Stimulated activated CD8-positive, alpha-beta memory T cell treated with anti-CD3 and anti-CD28 coated beads, Interleukin-4, amount 100 ng/mL, for 48 hours (primary cell): Measurements from ENCODE around the gene ZNF71.

Source experiments
- DNase-seq: peaks from one replicate; pipeline ENCODE4 v3.0.0-alpha.2; 2020

Gene ZNF71

DNA sequence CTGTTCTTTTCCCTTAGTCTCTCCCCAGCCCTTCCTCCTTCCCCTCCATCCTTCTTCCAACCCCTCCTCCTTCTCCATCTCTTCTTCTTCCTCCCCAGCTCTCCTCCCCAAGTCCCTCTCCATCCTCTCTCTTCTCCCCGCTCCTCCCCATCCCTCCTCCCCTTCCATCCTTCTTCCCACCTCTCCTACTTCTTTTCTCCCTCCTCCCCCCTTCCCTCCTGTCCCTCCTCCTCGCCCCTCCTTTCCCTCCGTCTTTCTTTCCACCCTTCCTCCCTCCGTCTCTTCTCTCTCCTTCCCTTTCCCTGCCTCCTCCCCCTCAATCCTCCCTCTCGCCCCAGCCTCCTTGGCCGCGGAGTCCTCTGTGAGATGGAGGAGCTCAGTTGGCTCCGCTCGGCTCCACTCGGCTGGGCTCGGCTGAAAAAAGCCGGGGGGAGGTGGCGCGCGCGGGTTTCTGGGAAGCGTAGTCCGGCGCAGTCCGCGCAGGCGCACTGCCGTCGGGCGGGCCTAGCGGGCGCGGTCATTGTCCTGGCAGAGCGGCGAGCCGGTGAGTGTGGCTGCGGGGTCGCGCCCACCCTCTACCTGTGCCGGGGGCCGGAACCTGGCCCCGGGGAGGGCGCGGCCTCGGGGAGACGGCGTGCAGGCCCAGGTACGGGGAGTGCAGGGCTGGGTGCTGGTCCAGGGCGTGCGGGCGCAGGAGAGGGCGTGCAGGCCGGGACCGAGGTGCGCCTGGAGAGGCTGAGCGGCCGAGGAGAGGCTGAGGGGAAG, at the start of gene ZNF71:
ZNF71 (plus strand) TSS at position 520 of the 765 bp plus-strand sequence. CDS start 6,257 bp downstream, outside the sequence.
- peak; percentile 91 for DNase-seq

DNA sequence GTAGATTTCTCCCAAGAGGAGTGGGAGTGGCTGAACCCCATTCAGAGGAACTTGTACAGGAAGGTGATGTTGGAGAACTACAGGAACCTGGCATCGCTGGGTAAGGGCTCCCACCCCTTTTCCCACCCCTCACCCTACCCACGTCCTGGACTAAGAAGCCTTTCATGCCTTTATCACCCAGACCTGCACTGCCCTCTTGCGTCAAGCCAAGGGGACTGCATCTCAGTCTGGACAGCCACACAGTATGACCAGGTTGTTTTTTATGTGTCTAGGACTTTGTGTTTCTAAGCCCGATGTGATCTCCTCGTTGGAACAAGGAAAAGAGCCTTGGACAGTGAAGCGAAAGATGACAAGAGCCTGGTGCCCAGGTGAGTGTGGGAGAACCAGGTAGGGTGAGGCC, 47.6 kb upstream of the ZNF71 start:
- DNase-seq: no peak

DNA sequence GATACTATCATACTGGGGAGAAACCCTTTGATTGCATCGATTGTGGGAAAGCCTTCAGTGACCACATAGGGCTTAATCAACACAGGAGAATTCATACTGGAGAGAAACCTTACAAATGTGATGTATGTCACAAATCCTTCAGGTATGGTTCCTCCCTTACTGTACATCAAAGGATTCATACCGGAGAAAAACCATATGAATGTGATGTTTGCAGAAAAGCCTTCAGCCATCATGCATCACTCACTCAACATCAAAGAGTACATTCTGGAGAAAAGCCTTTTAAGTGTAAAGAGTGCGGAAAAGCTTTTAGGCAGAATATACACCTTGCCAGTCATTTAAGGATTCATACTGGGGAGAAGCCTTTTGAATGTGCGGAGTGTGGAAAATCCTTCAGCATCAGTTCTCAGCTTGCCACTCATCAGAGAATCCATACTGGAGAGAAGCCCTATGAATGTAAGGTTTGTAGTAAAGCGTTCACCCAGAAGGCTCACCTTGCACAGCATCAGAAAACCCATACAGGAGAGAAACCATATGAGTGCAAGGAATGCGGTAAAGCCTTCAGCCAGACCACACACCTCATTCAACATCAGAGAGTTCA, 40.7 kb upstream of the ZNF71 start:
- DNase-seq: no peak

DNA sequence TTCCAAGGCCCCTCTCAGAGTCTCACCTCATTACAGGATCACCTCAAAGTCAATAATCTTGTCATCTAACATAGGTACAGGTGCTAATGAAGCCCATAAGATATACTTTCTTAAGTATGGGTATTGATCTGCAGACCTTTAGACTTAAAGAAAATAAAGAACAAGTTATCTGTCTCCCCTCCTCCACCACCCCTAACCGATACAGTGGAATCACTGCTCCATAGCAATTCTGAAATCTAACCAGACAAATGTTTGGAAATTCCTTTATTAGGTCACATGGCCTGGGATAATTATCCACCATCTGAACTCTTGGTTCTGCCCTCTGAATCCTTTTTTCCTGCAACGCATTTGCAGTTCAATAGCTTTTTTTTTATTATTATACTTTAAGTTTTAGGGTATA, 32.3 kb upstream of the ZNF71 start:
- no peak for DNase-seq

DNA sequence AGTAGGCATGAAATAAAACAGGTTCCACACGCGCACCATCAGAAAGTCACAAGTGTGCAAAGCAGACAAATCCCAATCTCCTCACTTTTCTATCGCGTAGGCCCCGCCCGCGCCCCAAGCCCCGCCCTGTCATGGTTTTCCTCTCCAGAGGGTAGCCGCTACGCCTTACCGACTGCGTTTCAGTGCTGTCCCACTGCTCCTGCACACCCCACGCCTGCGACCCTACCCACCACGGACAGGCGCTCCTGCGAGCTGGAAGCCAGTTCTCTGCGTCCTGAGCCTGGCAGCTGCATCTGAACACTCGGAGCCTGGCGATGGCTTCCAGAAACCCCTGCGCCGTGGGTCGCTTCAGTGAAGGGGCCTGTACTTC, 28.2 kb upstream of the ZNF71 start:
- peak; percentile 68 for DNase-seq

DNA sequence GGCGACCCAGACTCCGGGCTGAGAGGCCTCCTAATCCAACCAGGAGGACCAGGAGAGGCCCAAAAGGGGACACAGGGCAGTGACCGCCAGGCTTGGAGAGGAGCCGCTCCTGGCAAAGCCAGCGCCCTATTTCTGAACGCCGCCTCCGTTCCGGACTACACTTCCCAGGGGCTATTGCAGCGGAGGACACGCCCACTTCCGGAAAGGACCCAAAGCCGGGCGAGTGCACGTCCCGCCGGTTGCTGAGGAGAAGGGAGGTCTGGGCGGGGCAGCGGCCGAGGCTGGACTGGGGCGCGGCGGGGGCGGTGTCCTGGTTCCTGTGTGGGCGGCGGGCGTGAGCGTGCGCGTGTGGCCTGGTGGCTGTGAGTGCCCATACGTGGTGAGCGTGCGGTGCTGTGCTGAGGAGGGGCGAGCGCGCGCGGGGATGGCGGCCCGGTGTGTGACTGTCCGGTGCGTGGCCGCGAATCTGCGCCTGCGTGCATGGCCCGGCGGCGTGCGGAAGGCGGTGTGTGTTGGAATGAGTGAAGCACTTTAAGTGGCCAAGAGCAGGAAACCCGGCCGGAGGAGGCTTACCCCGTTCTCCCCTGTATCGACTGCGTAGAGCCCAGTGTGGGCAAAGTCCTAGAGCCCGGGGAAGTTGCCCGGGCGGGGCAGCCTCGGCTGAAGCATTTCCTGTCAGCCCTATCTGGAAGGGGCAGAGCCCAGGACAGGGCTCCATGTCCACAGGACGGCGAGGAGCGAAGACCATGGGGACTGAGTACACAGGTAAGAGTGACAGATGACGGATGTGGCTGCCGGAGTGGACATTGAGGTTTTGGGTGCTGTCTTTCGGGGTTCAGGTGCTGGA, 27.6 kb upstream of the ZNF71 start, which contains the start of gene ZNF470:
ZNF470 (plus strand) TSS at position 195 of the 847 bp plus-strand sequence. CDS start 2,844 bp downstream, outside the sequence.
- DNase-seq: peak; percentile 91

DNA sequence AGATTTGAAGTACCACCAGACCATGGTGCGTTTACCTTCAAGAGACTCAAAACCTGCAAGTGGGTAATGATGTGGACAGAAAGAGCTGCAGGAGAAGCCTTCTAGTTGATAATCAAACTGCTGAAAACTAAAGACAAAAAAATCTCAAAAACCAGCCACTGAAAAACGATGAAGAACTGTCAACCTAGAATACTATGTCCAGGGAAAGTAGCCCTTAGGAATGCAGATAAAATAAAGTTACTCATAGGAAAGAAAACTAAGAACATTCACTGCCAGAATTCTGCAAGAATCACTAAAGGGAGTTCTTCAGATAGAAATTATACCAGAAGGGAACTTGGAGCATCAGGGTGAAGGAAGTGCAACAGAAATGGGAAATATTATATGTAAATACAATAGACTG, 22.5 kb upstream of the ZNF71 start:
- DNase-seq: no peak

DNA sequence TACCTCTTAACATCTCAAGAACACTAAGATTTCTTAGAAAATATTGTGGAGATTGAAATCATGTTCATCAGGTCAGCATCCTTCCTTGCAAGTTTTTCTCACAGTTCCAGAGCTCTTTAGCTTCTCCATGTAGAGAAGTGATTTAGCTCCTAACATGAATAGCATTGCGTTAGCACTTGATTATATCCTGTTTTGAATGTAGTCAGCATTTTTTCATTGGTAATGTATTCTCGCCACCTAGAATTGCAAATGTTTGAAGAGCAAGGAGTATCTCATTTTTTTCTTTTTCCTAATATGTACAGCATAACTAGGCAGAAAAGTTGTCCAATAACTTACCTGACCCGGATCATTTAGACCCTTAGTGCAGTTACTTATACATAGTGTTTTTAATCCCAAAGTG, 21.2 kb upstream of the ZNF71 start:
- DNase-seq: no peak

DNA sequence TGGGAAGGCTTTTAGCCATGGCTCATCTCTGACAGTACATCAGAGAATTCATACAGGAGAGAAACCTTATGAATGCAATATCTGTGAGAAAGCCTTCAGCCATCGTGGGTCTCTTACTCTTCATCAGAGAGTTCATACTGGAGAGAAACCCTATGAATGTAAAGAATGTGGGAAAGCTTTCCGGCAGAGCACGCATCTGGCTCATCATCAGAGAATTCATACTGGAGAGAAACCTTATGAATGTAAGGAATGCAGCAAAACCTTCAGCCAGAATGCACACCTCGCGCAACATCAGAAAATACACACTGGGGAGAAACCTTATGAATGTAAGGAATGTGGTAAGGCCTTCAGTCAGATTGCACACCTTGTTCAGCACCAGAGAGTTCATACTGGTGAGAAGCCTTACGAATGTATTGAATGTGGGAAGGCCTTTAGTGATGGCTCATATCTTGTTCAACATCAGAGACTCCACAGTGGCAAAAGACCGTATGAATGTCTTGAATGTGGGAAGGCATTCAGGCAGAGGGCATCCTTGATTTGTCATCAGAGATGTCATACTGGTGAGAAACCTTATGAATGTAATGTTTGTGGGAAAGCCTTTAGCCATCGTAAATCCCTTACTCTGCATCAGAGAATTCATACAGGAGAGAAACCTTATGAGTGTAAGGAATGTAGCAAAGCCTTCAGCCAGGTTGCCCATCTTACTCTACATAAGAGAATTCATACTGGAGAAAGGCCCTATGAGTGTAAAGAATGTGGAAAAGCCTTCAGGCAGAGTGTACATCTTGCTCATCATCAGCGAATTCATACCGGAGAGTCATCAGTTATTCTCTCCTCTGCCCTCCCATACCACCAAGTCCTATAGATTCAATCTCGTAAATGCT, 17.1 kb upstream of the ZNF71 start:
- no peak for DNase-seq

DNA sequence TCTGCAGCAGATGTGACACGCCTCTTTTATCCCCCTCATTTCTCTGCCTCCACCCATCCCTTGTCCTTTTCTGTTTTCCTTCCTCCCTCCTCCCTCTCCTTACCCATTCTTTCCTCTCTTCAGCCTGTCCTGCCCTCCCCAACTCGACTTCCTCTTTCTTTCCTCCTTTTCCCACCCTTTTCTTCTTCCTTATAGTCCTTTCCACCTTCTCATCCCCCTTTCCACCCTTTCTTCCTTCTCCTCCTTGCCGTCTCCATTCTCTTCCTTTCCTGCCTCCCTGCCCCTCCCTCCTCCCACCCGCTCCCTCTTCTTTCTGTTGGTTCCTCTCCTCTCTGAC, 688 bp upstream of the ZNF71 start:
- no peak for DNase-seq

DNA sequence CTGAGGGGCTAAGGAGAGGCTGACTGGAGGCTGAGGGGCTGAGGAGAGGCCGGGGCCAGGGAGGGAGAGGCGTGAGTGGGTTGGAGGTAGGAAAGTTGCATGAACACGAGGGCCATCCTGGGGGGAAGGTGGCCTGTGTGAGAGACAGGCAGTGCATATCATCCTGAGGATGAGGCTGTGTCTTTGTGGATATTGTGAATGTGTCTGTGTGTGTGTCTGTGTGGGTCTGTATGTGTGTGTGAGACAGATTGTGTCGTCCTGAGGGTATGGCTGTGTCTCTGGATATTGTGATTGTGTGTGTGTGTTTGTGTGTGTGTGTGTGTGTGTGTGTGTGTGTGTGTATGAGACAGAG, 422 bp downstream of the ZNF71 start:
- no peak for DNase-seq

DNA sequence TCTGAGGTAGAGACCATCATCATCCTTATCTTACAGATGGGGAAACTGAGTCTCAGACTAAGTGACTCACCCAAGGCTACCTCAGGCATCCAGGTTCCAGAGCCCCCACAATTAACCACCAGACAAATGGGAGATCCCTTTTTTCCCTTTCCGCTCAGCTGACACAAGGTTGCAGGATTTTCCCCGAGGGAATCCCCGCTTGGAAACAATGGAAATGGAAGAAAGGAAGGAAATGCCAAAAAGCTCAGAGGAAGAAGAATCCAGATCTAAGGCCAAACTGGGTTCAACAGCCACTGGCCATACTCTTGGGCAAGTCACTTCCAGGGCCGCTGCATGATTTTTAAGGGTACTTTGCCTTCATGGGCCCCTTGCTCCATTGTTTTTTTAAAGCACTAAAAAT, 1.6 kb downstream of the ZNF71 start:
- no peak for DNase-seq

DNA sequence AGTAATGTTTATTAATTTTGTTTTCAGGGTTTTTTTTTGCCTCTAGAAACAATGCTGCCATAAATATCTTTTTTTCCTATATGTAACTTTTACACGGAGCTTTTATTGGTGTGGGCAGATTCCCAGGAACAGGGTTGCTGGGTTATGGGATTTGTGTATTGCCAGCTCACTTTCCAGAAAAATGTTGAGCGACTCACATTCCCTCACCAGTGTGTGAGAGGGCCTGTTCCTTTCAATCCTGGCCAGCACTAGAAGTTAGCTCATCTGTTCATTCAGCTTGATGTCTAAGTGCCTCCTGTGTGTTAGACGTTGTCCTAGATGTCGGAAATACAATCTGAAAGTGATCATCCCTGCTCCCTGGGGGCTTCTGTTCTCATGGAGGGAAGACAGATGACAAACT, 2.6 kb downstream of the ZNF71 start:
- no peak for DNase-seq

DNA sequence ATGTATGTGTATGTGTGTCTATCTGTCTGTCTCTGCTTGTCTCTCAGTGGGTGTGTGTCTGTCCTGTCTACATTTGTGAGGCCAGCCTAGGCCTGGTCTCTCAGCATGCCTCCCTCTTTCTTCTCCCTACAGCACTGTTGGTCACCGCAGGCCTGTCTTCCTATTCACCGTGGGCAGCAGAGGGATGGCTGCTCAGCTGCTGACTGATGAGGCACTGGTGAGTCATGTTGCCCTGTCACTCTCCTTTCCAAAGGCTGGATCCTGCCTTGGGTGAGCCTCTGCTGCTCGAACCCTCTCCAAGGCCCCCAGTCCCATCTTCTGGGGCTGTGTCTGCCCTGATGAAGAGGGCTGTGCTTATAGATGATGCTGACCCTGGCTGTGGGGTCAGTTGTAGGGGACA, 6.3 kb downstream of the ZNF71 start:
- no peak for DNase-seq

DNA sequence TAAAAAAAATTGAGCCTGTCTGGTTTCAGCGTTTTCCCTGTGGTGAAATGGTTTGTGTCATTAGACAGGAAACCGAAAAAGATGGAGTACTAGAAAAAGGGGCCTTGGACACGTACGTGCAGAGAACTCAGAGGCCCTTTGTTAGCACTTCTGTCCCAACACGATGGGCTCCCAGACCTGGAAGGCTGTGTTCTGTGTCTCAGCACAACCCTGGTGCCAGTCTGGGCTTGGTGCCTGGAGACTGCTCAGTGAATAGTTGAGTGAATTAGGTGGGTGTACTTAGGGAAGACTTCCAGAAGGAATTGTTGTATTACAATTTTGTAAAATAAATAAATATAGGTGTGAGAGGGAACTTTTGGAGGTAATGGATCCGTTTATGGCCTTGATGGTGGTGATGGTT, 8.7 kb downstream of the ZNF71 start:
- DNase-seq: no peak

DNA sequence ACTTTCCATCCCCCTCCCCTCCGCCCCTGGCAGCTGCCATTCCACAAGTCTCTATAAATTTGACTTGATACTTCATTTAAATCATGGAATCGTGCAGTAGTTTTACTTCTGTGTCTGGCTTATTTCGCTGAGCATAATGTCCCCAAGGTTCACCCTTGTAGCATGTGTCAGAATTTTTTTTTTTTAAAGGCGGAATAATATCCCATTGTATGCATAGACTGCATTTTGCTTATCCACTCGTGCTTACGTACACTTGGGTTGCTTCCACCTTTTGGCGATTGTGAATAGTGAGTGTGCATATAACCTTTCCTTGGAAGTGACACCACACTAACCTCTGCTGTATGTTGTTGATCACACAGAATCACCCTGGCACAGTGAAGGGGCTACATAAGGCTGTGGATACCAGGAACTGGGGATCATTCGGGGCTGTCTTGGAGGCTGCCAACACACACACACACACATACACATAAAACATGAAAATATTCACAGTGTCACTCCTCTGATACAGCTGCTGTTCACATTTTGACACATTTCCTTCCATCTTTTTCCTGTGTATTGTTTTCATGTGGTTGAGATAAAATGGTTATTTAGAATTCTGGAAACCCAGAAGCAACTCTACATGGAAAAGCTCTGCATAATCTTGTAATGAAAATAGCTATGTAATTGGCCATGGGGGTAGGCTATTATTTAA, 13.3 kb downstream of the ZNF71 start:
- DNase-seq: no peak

DNA sequence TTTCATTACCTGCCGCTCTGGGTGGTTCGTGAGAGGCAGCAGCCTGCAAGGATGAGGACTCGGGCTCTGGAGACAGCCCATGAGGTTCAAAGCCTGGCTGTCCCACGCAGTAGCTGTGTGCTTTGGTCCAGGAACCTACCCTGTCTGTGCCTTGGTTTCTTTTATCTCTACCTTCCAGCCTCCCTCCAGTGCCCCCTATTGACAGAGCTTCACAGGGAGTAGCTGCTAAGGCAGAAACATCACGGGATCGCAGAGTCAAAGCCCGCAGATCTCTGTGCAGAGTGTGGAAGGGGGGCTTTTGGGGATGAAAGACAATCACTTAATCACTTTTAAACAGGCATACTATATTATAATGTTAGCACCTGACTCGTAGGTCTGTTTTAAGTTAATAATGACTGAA, 16.2 kb downstream of the ZNF71 start:
- no peak for DNase-seq

DNA sequence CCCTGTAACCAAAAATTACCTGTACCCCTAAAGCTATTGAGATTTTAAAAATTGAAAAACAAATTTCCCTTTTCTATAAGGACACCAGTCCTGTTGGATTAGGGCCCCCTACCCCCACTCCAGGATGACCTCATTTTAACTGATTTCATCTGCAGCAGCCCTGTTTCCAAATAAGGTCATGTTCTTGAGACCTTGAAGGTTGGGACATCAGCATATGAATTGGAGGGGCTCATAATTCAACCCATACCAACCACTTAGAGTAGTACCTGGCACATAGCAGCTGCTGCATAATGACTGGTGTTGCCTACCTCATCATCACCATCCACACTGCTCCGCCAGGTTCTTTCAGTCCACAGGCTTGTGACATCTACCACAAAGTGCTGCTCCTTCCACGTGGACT, 17.6 kb downstream of the ZNF71 start:
- no peak for DNase-seq

DNA sequence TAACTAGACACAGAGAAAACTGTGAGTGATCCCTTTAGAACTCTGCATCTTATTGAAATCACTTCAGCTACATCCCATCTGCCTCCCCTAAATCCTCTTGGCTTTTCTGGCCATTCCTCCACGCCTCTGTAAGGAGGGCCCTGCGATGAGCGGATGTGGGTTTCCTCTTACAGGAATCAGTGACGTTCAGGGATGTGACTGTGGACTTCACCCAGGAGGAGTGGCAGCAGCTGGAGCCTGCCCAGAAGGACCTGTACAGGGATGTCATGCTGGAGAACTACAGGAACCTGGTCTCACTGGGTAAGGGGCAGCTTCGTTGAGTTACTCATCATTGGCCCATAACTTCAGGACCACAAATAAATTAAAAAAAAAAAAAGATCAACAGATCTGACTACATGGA, 18.5 kb downstream of the ZNF71 start:
- DNase-seq: no peak

DNA sequence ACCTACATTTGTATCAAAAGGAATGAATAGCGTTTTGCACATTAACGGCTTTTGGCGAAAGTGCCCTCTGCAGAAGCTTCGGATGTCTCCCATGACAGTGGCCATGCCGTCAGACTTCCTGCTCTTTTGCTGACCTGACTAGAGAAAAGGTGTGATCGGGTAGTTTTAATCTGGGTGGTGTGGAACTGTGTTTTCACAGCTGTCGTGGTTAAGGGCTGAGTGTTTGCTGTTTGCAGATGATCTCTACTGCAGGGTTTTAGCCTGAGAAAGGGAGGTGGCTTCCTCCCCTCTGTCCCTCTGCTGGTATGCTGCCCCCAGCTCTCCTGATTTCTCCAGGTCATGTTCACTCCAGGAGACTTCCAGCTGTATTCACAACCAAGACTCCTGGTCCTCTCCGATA, 22.4 kb downstream of the ZNF71 start:
- DNase-seq: no peak

DNA sequence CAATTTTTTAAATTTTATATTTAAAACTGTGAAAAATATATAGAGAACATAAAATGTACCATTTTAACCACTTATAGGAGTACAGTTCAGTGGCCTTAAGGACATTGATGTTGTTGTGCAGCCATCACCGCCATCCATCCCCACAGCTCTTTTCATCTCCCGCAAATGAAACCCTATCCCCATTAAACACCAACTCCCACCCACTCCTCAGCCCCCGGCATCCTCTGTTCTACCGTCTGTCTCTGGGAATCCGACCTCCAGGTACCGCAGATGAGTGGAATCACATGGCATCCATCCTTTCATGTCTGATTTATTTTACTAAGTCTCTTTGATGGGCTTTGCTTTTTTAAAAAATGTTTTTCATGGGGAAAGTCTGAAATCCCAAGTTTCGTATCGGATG, 24.0 kb downstream of the ZNF71 start:
- DNase-seq: no peak

DNA sequence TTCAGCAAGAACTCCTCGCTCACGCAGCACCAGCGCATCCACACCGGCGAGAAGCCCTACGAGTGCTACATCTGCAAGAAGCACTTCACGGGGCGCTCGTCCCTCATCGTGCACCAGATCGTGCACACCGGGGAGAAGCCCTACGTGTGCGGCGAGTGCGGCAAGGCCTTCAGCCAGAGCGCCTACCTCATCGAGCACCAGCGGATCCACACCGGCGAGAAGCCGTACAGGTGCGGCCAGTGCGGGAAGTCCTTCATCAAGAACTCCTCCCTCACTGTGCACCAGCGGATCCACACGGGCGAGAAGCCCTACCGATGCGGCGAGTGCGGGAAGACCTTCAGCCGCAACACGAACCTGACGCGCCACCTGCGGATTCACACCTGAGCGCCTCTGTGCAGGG, 27.3 kb downstream of the ZNF71 start:
- DNase-seq: no peak

DNA sequence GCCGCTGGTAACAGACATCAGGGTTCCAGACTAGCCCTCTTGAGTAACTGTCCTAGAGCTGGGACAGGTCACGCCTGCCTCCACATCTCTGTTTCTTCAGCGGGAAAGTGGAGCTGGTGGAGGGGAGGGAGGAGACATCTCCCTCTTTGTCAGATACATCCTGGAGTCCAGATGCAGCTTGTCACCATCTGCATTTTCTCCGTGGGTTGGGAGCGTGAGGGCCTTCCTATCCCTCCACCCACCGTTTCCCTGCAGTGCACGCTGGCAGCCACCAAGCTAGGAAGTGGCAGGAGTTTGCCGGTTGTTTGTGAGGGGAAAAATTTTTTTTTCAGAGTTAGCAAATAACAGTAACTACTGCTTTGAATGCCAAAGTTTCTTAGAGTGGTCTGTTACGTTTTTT, 27.9 kb downstream of the ZNF71 start:
- no peak for DNase-seq
